Forelimb muscle (tissue), 1 donor: Measurements from ENCODE around the gene ESR1. TPM values are rescaled to one million over a fixed set of nuclear protein-coding genes. Genes with fewer than 3 reads are reported as not detected.
"Not testable (repeated sequence)": the region's sequence is repeated elsewhere in the genome, so short reads cannot be mapped to it uniquely, and the experiment has no call there.

ENCODE experiments used
- DNase-seq: peaks from one replicate; pipeline ENCODE4 v3.0.0-alpha.2; 2013; ENCODE audit warnings: low read depth
- polyA plus RNA-seq: library from polyadenylated mRNA; unstranded; fragments of 120-200 nt; gene quantifications from one replicate; pipeline ENCODE4 v1.2.1, GENCODE V29; 2013; ENCODE audit not compliant: insufficient read length

The ESR1 gene
- polyA plus RNA-seq, 1 donor = 3.0 TPM

DNA sequence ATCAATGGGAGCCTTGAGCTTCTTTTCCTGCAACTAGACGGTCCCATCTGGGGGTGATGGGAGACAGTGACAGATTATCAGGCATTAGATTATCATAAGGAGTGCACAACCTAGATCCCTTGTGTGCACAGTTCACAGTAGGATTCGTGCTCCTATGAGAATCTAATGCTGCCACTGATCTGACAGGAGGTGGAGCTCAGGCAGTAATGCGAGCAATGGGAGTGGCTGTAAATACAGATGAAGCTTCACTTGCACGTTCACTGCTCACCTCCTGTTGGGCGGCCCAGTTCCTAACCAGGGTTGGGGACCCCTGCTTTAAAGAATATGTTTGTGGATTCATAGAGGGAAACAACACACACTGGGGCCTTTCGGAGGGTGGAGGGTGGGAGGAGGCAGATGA, 180.7 kb downstream of the ESR1 start:
- not testable (repeated sequence) for DNase-seq

DNA sequence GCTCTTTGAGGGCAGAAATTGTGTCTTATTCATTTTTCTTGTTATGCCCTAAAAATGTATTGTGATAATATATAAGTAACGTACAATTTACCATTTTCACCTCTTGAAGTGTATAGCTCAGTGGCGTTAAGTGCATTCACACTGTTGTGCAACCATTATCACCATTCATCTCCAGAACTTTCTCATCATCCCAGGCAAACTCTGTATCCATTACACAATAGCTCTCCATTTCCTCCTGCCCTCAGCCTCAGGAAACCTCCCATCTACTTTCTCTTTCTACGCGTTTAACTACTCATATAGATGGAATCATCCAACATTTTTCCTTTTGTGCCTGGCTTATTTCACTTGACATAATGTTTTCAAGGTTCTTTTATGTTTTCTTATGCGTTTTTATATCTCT, 184.6 kb downstream of the ESR1 start:
- DNase-seq = no peak

DNA sequence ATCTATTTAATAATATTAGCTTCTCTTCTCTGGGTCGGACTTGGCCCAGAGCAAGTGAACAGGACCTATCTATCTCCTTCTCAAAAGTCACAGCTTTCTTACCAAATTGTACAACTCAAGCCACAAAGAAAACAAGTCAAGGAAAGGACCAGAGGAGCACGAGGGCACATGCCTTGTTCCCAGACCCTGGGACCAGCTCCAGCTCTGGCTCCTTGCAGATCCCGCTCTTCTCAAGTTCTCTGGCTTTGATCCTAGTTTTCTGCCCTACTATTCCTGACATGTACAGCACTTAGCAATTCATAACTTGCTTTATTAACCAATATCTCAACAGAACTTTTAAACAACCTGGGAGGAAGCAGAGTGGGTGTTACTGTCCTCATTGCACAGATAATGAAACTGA, 185.9 kb downstream of the ESR1 start:
- no peak for DNase-seq

DNA sequence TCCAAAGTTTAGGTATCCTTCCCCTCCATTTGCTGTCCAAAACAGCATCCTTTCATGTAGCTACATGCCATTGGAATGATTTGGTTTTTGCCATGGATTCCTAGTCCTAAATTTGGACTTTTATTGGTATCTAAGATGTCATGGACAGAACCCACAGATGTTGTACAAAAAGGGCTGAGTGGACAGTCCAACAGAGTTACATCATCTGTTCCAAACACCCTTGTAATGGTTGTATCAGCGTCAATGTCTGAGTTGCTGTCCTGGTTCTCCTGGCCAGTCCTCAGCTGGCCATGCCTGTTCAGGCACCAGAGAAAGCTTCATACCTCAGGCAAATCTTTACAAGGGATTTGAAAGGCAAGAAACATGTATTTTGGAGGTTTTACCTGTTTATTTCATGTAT, 191.3 kb downstream of the ESR1 start:
- DNase-seq = no peak

DNA sequence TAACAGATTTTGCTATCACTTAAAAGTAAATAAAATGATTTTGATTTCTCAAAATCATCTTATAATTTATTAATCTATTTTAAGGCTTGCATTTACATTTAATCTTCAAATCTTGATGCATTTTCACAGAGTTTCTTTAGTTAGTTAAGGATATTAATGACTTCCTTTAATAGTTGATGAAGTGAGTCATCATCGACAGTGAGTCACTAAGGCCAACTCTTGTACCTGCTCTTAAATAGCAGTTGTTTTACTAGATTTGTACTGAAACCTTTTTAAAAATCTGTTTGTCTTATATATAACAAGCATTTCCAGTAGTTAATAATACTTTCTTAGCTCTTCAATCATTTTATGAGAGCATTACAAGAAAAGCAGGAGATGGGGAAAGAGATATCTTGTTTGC, 191.7 kb downstream of the ESR1 start:
- no peak for DNase-seq

DNA sequence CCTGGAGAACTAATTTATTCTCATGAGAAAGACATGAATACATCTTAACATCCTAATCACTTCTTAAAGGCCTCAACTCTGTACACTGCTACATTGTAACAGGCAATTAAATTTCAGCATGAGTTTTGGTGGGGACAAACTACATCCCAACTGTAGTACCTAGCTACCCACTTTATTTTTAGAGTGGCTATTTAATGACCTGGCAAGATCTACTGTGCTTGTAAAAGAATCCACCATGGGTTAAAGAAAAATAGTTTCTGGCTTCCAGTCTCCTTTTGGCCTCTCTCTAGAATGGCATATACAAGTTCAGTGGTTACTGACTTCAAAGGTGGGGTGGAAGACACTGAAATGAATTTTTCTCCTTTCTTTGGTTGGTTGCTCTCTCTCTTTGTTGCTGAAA, 193.9 kb downstream of the ESR1 start:
- no peak for DNase-seq

DNA sequence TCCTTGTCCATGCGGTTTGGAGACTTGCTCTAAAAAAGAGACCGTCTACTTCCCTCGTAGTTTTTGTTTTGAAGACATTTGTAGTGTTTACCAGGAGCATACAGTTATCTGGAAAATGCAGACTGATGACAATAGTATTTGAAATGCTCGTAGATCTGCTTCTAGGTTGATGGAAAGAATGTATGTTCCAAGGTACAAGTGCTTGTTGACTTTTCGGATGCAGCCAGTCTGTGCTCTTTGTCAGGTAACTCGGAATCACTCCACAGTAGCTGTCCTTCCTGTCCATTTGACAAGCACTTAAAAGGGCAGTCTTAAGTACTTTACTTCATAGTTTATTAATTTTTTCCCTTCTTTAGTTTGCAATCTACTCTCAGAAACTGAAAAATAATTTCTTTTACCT, 194.8 kb downstream of the ESR1 start:
- DNase-seq = no peak

DNA sequence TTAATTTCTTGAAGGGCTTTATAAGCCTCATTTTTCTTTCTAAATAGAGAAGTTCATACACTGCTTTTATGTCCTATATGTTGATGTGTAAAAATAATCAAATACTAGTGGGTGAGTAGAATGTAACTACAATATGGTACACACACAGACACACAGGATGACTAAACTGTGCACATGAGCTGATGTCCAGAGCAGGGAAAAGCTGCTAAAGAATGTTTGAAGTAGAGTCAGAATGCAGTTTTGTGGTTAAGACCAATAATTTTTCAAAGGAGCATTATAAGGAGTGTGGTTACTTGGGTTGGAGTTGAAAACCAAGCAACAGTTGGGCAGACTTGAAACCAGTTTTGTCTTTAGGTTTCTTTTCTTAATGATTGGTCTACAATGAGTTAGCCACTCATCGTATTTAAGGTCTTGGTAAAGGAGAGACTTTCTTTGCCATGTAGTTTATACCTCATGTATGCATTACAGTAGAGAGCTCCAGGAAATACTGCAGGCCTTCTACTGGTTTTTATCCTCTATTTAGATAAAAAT, 196.6 kb downstream of the ESR1 start:
- no peak for DNase-seq

DNA sequence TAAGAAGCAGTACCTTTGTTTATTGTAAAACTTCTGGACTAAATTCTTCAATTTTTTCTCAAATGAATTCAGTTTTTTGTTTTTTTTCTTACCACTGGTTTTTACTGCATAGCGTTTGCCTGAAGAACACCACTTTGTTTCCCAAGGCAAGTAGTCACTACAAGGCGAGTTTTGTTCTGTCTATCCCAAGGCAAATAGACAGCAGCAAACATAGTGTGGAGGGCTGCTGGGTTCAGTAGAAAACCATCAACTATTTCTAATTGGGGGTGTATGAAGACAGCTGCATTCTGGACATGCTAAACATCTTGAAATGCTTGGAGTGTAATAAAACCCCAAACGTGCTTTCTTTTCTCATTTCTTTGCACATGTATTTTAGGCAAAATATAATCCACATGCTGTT, 197.4 kb downstream of the ESR1 start:
- no peak for DNase-seq

DNA sequence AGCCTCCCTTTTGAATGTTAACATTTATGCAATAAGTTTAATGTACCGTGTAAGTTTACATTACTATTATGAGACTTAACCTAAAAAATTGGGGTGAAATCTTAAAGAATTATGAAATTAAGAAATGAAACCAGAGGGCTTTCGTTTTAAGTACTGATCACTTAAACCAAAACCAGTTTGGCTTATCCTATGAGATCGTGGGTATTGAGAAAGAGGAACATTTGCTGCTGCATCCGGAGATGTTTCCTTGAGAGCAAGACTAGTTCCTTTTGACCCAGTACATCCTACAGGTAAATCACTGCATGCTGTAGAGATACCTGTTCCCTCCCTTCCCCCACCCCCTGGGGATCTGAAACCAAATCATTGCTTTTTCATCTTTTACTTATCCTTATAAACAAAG, 201.3 kb downstream of the ESR1 start:
- DNase-seq = no peak

DNA sequence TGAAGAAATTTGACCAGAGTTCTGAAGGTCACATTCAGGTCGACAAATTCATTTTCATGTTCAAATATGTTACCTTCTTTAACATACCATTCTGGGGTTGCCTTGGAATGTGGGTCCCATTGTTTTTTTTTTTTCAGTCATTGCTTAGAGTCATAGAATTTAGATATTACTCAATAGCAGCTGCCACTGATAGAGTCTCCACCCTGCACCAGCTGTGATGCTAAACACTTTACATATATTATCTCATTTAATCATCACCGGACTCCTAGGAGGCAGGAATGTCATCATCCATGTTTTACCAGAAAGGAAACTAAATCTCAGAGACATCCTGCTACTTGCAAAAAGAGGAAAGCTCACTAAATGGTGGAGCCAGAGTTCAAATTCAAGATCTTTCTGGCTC, 204.7 kb downstream of the ESR1 start:
- DNase-seq = no peak

DNA sequence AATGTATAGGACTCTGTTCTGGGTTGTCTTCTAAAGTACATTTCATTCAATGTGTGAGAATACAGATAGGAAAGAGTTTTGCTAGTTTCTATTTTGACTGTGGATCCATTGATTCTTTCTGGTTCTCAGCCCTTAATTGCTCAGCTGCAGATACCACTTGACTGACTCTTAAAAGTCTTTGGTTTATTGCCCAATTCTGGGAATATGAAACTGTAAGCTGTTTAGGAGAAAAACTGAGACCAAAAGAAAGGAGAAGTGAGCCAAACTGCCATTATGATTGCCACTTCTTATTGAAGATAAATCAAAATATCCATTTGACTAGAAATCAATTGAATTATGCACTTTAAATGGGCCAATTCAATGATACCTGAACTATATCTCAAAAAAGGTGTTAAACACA, 211.4 kb downstream of the ESR1 start:
- no peak for DNase-seq

DNA sequence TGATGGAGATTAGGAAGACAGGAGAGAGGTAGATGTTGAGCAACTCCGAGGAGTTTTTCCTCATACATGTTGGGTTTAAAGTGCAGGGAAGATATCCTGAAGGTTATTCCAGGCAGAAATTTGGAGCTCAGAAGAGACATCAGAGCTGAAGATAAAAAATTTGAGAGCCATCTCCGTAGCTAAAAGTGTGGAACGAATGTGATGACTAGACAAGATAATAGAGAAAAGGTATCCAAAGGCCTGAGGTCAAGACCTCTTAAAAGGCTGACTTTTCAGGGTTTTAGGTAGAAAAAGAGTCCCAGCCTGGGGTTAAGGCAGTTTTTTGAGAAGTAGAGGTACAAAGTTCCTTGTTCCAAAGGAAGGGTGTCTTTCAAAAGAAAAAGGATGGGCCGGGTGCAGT, 214.8 kb downstream of the ESR1 start:
- no peak for DNase-seq

DNA sequence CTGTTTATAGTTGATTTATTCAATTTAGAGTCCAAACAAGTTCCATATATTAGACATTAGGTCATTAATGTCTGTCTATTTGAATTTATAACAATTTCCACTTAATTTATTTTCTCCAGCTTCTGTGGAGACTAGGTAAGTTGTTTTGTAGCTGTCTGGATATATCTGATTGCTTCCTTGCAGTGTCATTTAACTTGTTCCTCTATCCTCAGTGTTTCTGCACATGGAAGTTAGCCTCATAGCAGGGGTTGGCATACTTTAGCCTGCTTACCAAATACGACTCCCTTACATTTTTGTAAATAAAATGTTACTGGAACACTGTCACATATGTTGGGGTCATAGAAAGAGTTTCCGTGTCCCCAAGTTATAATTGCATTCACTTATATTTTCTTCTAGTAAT, 216.1 kb downstream of the ESR1 start:
- no peak for DNase-seq

DNA sequence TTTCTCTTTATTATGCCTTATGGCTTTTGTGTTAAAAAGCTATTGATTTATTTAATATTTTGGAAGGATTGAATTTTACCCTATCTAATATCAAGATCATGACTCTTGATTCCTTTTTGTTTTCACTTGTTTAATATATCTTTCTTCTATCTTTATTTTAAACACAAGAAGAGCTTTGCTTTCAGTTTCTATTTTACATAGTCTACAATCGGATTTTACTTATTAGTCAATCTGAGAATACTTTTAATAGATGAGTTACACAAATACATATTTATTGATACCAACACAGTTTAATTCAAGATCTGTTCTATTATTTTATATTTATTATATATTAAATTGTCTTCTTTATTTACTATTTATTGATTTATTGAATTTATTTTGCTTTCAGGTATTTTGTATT, 218.8 kb downstream of the ESR1 start:
- no peak for DNase-seq

DNA sequence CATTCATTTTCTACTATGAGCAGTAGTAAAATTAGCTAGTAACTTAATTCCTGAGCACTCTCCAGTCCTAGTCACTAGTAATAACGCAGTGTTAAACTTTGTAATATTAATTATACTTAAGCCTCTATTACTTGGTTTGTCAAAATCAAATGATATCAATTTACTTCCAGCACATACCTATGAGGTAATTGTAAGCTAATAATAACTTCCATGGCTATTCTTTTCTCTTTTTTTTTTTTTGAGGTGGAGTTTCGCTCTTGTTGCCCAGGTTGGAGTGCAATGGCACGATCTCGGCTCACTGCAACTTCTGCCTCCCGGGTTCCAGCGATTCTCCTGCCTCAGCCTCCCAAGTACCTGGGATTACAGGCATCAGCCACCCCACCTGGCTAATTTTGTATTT, 219.3 kb downstream of the ESR1 start:
- not testable (repeated sequence) for DNase-seq

DNA sequence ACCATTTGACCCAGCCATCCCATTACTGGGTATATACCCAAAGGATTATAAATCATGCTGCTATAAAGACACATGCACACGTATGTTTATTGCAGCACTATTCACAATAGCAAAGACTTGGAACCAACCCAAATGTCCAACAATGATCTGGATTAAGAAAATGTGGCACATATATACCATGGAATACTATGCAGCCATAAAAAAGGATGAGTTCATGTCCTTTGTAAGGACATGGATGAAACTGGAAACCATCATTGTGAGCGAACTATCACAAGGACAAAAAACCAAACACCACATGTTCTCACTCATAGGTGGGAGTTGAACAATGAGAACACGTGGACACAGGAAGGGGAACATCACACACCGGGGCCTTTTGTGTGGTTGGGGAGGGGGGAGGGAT, 226.3 kb downstream of the ESR1 start:
- not testable (repeated sequence) for DNase-seq

DNA sequence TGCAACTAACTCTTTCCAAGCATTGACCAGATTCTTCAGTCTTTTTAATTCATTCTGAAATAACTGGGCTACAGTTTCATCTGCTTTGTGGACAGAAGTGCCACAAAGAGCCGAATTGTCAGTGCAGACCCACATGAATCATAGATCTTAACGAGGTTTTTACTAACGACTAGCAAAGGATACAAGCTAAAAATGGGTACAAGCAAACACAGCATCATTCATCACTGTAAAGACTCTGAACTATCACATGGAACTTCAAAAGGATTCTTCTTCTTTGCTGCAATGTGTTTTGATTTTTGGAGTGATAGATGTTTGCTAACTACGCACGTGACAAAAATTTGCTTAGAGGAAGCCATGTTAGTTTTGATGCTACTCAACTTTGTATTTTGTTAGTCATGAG, 227.1 kb downstream of the ESR1 start:
- no peak for DNase-seq

DNA sequence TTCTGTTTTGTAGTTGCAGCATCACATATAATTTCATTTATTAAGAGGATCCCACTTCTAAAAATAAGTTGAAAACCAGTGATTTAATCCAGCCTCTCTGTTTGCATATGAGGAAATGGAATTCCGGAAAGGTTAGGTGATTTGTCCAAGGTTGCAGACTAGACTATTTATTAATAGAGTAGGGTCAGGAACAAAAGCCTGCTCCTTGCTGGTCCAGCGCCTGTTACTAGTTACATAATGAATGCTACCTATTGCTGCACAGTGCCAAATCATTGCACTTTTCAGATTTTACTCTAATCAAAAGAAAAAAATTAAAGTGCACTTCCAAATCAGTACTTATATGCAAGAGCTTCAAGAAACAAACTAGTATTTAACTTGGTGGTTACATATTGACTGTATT, 238.6 kb downstream of the ESR1 start:
- no peak for DNase-seq

DNA sequence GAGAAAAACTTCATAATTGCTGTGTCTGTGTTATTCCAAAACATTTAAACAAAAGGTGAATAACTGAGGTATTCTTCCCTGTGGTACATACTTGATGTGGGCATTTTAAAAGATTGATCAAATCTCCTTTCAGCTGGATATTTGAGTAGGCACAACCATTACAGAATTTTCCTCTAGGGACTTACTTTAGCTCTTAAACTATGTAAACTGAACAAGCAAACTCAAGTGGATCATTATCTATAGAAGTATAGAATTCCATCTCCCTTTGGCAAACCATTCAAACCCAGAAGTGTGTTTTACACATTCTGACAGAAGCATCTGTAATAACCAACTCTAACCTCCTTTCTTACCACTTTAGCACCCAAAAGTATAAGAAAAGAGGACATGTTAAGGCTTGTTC, 241.4 kb downstream of the ESR1 start:
- no peak for DNase-seq

DNA sequence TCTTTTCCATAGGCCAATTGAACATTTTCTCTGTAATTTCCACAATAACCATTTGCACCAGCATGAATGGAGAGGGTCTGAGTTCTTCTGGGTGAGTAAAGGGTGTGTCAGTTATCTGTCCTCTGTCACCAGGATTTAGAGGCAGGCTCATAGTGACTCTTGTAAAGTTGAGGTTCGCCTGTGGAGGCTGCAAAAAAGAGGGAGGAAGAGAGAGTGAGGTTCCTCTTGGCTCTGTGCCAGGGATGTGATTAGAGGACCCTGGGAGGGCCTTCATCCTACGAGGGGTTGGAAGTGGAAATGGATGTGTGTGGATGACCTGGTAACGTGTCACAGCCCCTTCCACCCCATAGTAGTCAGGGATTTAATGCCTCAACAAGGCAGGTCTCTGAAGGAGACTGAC, 242.0 kb downstream of the ESR1 start:
- DNase-seq = no peak

DNA sequence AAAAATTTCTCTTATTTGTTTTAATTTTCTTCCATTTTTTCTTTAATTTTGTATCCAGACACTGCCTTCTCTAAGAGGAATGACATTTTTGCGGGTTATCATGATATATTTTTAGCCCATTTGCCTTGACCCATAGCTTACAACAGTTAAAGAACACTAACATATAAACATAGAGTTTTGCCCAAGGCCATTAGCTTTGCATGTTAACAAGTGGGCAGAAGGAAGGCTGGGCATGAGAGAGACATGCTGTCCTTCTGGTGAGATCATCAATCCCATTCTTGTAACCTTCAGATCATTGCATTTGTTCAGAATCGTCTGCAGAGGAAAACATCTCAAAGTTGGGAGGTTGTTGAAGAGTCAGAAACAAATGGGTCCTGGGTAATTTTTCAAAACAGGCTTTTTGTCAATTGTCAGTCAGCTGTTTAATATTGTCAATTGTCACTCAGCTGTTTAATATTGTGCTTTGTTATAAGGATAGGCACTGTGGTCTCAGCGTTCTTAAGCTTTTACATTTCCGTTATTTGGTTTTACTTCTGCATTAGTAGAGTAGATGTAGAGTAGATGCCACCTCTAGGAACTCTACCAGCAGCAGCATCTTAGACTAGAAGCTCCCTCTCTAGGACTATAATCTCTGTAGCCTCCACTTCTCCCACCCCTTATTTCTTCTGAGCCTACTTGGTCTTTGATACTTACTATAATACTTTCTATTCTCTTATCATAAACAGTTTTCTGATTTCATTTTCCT, 243.1 kb downstream of the ESR1 start:
- no peak for DNase-seq

DNA sequence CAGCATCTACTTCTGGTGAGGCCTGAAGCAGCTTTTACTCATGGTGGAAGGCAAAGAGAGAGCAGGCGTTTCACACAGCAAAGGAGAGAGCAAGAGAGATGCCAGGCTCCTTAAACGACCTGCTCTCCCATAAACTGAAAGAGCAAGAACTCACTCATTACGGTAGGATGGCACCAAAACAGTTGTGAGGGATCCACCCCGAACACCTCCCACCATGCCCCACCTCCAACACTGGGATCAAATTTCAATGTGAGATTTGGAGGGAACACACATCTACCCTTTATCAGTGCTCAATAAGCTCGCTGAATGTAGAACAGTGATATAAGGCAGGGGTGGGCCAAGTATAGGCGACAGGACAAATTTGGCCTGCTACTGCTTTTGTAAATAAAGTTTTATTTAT, 244.6 kb downstream of the ESR1 start:
- DNase-seq = no peak

DNA sequence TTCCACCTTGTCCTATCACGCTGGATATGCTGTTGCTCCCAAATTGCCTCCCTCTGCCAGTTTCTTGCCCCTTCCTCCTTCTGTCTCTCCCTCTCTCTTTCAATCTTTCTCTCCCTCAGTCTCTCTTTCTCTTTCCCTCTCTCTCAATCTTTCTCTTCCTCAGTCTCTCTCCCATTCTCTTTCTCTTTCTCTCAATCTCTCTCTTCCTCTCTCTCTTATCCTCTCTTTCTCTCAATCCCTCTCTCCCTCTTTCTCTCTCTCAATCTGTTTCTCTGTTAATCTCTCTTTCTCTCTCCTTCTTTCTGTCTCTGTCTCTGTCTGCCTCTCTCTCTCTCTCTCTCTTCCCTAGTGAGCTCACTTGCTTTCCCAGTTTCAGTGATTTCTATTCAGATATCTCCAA, 245.8 kb downstream of the ESR1 start:
- DNase-seq = no peak
